ENCODE results near the gene SPRED1.
"Not testable (repeated sequence)": the region's sequence is repeated elsewhere in the genome, so short reads cannot be mapped to it uniquely, and the experiment has no call there.

The SPRED1 gene

DNA sequence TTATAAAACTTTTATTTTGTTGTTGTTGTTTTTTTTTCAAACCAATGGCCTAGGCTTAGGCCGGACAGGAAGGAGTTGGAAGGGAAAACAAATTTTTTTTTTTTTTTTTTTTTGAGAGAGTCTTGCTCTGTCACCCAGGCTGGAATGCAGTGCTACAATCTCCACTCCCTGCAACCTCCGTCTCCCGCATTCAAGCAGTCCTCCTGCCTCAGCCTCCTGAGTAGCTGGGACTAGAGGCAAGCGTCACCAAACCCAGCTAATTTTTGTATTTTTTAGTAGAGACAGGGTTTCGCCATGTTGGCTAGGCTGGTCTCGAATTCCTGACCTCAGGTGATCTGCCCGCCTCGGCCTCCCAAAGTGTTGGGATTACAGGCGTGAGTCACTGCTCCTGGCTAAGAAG lies 15.6 kb upstream of the SPRED1 start:
- not testable (repeated sequence) for DNase-seq

DNA sequence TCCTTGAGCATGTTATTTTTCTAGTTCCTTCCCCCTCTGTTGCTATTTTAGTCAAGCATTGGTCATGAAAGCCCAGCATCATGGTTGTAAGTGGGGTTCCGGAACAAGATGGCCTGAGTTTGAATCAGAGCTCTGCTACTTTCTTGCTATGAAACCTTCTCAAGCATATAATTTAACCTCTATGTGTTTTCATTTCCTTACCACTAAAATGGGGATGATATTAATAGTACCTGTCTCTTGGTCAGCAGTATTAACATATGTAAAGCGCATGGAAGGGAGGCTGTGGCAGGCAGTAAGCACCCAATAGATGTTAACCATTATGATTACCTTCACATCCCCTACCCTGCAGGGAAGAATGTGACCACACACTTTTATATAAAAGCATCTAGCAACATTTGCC lies 14.3 kb upstream of the SPRED1 start:
- DNase-seq: no peak

DNA sequence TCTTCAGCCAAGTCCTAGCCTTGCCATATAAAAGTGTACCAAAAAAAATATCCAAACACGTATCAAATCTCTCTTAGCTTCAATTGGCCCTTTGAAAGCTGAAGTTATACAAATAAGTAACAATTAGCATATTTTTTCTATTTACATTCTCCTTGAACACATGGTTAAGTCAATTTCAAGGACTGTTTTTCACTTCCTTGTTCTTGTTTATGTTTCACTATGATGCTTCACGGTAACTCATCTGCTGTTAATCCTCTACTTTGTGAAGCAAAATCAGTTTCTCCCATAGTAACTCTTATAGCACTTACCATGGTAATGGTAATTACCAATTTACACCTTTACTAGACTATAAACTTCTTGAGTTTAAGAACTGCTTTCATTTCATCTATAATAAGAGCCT lies 10.6 kb upstream of the SPRED1 start:
- DNase-seq: no peak

DNA sequence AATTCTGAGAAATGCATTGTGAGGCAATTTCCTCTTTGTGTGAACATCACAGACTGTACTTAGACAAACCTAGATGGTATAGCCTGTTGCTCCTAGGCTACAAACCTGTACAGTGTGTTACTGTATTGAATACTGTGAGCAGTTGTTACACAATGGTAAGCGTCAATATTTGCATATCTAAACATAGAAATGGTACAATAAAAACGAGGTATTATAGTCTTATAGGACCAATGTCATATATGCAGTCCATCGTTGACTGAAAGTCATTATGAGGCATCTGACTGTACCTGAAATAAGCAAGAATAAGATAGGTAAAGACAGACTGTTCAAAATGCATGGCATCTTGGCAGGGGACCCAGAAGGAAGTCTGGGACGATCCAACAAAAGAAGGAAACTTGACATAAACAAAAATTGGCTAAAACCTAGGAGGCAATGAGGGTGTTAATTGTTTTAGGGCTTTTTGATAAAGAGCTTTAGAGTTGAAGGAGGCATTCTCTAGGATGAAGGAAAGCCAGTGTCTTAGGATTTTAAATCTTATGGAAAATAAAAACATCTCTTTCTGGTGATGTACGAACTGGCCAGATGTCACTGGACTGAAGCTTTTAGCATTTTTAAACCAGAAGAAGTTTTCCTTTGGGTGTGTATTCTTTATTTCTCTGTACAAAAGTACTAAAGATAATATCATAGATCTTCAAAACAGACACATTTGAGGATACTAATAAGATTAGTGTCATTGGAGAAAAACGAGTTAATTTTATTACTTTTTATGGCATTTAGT lies 9.2 kb upstream of the SPRED1 start:
- DNase-seq: no peak

DNA sequence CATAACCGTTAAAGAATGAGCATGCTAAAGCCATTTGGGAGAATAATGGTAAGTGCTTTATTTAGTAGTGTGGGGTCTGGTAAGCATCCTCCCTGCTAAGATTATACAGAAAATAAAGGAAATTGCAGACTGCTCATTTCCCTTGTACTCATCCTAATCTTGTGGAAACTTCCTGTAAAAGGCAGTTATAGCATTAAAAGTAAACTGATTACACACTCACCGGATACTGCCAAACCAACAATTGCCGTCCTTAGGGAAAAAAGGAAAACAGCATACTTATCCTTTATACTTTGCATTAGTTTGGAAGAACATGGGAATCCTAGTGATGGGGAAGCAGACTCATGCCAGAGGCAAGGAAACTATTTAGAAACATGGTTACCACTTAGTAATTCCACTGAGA lies 5.3 kb upstream of the SPRED1 start:
- no peak for DNase-seq

DNA sequence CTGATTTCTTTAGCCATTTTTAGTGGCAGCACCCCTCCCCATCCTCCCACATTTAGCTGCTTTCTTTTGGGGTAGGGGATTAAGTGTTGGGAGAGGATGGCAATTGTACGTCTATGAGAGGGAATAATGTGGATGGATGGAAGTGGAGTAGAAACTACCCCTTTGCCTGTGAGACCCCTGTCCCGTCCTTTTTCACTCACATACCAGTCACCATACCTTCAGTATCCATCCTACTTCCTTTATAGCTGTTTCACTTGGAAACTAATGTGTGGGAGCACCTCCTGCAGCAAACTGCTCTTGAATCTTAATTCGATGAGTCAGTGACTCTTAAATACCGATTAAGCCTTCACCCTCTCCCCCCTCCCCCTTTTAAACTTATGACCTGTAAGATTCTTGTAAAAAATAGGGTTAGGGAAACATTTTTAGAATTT lies 730 bp downstream of the SPRED1 start:
- DNase-seq: peak; percentile 55

DNA sequence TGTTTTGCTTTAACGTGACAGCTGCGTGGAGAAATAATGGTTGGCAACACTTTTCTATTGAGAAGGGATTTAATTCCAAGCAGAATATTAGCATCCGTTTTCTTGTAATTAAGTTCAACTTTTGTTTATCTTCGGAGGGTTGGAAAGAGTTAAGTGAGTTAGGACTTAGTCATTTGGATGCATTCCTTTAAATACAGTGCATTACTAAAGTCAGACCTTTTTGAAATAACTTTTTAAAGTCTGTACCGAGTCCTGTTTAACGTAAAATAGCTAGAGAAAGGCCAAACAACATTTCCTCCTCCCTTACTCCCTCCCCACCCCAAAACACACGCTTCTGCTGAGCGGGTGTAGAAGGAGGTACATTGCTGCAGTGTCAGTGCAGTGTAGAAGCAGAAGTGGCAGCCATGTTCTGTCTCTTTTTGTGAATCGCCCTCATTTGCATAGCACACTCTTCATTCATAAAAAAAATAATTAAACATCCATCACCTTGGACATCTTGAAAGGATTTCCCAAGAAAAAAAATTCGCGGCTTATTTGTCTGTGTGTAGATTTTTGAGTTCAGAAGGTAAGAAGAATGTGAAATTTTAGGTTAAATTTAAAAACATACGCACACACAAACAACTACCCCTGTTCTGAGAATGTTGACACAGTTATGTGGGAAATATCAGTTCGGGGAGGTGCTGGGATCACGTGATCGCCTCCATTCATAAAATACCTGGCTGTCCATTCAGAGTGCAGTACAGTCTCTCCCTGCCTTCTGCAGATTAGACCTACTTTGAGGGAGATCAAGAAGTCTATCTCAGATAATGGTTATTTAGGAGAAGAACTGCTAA lies 1.6 kb downstream of the SPRED1 start:
- peak; percentile 88 for DNase-seq

DNA sequence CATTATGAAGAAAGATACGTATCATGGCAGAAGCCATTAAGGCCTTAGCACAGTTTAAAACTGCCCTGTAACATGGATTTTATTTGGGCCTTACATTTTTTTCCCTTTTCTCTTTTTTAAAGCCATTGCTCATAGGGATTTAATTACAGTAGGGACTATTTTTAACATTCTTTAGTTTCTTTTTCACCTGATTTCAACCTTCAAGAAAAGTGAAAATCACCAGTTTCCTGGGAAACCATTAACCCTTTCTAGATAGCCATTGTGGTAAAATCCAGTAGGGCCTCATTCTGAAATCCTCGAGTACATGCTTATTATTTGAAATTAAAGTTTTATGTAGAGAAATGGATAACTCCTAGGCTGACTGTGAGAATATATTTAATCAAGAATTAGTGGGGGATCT lies 3.1 kb downstream of the SPRED1 start:
- no peak for DNase-seq

DNA sequence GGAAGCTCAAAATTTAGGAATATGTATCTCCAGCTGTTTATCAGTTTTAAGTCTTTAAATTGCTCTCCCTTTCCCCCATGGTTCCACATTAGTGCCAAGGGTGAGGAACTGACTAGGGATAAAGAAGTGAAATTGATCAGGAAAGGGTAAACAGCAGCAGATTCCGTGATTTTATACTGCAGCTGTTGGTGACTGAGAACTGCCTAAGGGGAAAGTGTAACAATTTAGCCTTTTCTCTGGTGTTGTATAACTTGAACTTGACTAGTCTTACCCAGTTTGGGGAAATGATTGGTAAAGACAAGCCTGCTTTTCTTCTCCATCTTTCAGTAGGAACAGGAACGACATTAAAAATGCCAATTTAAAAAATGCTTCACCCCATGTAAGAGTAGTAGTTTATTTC lies 5.0 kb downstream of the SPRED1 start:
- no peak for DNase-seq

DNA sequence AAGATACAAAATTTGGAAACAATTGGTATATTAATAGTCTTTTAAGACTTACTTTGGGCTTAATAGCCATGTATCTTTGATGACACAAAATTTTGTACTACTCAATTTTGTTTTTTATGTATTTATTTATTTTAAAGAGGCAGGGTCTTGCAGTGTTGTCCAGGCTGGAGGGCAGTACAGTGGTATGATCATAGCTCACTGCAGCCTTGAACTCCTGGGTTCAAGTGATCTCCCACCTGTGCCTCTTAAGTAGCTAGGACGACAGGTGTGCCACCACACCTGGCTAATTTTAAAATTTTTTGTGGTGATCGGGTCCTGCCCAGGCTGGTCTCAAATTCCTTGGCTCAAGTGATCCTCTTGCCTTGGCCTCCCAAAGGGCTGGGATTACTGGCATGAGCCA lies 6.5 kb downstream of the SPRED1 start:
- DNase-seq: no peak

DNA sequence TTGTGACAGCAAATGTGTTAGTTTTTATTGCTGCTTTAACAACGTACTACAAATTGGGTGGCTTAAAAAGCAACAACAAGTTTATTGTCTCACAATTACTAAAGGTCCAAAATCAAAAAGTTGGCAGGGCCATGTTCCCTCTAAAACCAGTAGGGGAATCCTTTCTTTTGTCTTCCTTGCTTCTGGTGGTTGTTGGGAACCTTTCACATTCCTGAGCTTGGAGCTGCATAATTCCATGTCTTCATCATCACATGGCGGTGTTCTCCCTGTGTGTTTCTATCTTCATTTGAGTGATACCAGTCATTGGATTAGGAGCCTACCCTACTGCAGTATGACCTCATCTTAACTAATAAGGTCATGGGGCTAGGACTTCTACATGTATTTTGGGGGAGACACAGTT lies 7.4 kb downstream of the SPRED1 start:
- DNase-seq: no peak

DNA sequence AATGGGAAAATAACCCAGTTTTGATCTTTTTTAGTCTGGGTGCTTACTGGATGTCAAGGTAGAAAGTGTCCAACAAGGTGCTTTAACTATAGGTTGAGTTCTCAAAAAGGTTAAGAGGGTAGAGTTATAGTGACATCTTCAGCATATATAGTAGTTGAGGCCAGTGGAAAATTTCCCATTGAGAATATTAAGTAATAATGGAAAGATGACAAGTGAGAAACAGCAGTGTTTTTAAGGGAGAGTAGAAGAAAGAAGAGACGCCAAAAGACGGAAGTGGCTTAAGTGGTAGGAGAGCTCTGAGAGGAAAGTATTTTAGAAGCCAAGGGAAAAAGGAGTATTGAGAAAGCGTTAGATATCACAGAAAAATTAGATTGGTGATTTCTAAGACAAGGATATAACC lies 10.6 kb downstream of the SPRED1 start:
- DNase-seq: no peak

DNA sequence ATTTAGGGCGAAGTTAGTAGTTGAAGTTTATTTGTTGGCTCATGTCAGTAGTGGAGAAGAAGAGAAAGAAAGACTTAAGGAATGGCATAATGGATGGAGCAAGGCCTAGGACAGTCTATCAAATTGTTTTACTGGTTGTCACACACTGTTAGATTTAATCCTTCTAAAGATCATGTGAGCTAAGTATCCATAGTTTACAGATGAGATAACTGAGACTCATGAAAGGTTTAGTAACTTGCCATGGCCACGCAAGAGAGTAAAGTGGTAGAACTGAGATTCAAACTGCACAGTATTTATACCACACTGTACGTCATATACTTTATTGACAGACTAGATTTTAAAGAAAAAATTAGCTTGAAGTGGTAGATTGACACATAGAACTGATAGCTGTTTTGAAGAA lies 11.4 kb downstream of the SPRED1 start:
- no peak for DNase-seq

DNA sequence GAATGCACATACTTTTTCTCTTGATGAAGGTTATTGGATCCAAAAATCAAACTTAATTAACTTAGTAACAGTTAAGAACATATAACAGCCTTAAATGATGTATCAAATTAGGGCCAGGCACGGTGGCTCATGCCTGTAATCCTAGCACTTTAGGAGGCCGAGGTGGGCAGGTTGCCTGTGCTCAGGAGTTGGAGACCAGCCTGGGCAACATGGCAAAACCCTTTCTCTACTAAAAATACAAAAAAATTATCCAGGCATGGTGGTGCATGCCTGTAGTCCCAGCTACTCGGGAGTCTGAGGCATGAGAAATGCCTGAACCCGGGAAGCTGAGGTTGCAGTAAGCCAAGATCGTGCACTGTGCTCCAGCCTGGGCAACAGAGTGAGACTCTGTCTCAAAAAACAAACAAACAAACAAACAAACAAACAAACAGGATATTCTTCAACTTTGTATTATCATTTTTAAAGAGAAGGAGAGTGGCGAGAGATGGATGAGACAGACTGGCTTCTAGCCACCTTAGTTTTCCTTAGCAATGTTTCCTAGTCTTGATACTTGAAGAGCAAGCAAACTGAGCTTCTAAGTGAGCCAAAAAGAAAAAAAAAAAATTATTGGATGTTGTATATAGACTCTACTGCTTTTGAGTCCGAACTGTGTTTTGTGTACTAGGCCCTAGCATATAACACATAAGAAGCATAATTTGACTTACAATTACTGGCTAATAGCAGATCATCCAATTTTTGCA lies 13.8 kb downstream of the SPRED1 start:
- DNase-seq: no peak

DNA sequence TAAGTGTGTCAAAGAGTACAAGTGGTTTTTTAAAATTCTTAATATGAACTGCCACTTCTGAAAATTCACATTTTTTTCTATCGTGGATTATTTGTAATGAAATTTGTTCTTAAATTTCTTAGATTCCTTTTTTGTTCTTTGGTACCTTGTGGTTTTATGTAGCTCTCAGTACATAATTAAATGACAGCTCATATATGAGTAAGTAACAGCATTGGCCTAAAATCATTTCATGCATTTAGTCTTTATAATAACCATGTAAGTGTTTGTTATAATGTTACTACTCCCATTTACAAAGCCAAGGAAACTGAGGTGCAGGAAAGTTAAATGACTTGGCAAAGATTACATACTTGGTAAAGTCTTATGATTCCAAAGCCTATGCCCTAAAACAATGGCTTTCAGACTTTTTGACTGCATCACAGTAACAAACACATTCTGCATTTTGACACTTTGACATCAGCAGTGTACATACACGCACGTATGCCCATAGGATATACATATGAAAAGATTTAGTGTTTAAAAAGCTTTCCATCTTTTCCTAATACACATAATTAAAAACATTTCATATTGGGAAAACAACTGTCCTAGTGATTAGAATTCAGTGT lies 14.9 kb downstream of the SPRED1 start:
- no peak for DNase-seq

DNA sequence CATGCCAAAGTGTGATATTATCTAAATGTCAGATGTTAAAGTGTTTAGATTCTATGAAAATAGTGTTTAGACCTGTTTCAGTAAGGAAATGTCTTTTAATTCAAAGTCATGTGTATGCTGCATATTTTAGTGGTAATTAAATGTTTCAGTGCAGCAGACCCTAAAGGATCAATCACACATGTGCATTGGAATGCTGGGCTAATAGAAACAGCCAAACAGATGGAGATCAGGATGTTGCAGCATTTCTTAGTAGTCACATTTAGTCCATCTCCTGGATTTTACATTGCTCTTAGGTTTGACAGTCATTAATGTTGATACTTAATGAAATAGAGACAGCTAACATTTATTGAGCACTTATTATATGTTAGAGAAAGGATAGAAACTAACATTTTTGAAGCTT lies 18.5 kb downstream of the SPRED1 start:
- DNase-seq: no peak

DNA sequence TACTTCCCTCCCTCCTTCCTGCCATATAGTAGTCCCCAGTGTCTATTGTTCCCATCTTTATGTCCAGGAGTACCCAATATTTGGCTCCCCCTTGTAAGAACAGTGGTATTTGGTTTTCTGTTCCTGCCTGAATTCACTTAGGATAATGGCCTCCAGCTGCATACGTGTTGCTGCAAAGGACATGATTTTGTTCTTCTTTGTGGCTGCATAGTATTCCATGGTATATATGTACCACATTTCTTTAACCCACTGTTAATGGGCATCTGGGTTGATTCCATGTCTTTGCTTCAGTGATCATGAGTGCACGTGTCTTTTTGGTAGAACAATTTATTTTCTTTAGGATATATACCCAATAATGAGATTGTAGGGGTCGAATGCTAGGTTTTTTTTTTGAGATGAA lies 19.3 kb downstream of the SPRED1 start:
- no peak for DNase-seq

DNA sequence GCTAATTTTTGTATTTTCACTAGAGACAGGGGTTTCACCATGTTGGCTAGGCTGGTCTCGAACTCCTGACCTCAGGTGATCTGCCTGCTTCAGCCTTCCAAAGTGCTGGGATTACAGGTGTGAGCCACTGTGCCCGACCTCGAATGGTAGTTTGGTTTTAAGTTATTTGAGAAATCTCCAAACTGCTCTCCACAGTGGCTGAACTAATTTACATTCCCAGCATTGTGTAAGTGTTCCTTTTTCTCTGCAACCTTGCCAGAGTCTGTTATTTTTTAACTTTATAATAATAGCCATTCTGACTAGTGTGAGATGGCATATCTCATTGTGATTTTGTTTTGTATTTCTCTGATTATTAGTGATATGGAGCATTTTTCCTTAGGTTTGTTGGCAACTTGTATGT lies 19.8 kb downstream of the SPRED1 start:
- DNase-seq: not testable (repeated sequence)

DNA sequence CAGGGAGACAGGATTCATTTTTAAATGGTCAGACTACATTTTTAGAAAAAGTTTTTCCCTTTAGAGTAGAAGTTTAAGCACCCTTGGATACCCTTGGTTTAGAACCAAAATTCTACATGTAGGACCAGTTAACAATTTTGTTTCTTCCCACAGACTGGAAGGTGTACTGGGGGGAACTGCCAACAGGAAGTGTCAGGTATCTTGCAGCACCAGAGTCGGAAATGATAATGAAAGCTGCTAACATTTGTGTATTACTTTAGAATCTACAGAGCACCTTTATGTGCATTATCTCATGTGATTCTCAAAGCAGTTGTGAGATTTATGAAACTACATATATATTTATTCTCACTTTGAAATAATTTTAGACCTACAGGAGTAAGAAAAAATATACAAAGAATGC lies 21.5 kb downstream of the SPRED1 start:
- DNase-seq: no peak

DNA sequence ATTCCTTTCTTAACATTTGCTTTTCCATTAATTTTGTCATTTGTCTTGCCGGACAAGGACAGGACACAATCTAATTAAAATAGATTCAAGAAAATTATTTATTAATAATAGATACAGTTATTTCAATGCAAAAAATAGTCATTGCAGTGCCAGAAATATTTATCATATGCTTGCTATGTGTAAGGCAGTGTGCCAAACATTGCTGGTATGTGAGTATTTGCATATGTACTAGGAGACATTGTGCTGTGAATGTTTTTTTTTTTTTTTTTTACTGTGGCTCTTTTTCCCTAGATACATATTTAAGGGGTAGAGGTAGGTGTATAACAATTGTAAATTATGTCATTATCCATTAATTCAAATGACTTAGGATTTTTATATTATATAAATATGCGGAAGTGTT lies 23.3 kb downstream of the SPRED1 start:
- no peak for DNase-seq

DNA sequence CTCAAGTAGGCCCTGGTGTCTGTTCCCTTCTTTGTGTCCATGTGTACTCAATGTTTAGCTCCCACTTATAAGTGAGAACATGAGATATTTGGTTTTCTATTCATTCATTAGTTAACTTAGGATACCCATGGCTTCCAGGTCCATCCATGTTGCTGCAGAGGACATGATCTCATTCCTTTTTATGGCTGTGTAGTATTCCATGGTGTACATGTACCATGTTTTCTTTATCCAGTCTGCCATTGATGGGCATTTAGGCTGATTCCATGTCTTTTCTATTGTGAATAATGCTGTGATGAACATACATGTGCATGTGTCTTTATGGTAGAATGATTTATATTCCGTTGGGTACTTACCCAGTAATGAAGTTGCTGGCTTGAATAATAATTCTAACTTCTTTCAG lies 24.6 kb downstream of the SPRED1 start:
- not testable (repeated sequence) for DNase-seq

DNA sequence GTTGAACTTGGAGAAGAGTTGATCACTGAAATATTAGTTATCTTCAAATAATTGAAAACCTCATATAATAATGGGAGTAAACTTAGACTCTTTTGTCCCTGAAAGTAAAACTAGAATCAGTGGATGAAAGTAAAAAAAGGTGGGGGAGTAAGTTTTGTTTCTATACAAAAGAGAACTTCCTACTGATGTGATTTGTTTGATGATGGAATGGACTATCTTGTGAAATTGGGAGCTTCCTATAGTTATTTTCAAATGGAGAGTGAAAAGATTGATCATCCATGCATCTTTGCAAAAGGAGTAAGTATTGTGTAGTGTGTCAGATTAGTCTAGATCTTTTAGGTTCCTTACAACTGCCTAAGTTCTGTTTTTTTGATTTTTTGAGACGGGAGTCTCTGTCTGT lies 28.4 kb downstream of the SPRED1 start:
- DNase-seq: no peak

DNA sequence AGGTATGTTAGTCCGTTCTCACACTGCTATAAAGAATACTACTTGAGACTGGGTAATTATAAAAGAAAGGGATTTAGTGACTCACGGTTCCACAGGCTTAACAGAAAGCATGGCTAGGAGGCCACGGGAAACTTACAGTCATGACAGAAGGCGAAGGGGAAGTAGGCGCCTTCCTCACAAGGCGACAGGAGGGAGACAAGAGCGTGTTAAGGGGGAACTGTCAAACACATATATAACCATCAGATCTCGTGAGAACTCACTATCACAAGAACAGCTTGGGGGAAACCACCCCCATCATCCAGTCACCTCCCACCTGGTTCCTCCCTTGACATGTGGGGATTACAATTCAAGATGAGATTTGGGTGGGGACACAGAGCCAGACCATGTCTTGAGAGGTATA lies 30.4 kb downstream of the SPRED1 start:
- DNase-seq: no peak

All from hematopoietic multipotent progenitor cell treated with erythropoietin and hydrocortisone succinate and interleukin-3 and kit ligand, for 8 days (in vitro differentiated cells).